GM12873 (cell line): ENCODE data around the gene OPCML.

Experiments used
- CTCF ChIP-seq: IDR thresholded peaks from 2 replicates; pipeline ENCODE4 v1.5.1; 2012; ENCODE audit warnings: low read depth, mild to moderate bottlenecking, moderate library complexity, low read length, control low read depth; ENCODE audit not compliant: insufficient read depth; ENCODE audit errors: missing control alignments

OPCML gene

GRCh38 chr11:132876705-132877104 lies 655.6 kb downstream of the OPCML start:
- TF ChIP-seq CTCF, result no peak

GRCh38 chr11:132876239-132876638 lies 656.1 kb downstream of the OPCML start:
- no peak for TF ChIP-seq CTCF

GRCh38 chr11:132874638-132875037 lies 657.7 kb downstream of the OPCML start:
- no peak for TF ChIP-seq CTCF

GRCh38 chr11:132873841-132874240 lies 658.5 kb downstream of the OPCML start:
- no peak for TF ChIP-seq CTCF

GRCh38 chr11:132872211-132872610 lies 660.1 kb downstream of the OPCML start:
- no peak for TF ChIP-seq CTCF

GRCh38 chr11:132866783-132867545 lies 665.3 kb downstream of the OPCML start:
- no peak for TF ChIP-seq CTCF

DNA sequence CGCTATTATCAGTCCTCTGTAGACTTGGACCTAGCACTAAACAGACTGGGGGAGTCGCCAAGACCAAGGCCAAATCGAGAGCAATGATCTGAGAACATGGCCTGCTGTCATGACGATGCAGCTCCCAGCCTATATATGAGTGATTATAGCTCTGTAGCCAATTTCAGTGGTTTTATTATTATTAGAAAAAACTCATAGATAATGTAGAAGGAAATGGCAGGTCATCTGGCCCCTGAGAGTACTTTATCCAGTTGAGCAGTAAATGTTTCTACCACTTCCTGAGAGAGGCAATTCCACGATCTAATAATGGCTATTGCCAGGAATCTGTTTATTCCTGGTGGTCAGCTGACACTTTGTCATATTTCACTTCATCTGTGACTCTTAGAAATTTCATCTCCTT lies 666.7 kb downstream of the OPCML start:
- TF ChIP-seq CTCF, result no peak
